HG02973 (cell line): ENCODE data around the gene MADD.
"Not testable (repeated sequence)": the region's sequence is repeated elsewhere in the genome, so short reads cannot be mapped to it uniquely, and the experiment has no call there.

ENCODE experiments used
- ATAC-seq: cut with Tn5 transposase; IDR thresholded peaks from one replicate; pipeline ENCODE4 v1.9.1; 2021; ENCODE audit warnings: moderate library complexity; ENCODE audit not compliant: unreplicated experiment

Gene MADD

DNA sequence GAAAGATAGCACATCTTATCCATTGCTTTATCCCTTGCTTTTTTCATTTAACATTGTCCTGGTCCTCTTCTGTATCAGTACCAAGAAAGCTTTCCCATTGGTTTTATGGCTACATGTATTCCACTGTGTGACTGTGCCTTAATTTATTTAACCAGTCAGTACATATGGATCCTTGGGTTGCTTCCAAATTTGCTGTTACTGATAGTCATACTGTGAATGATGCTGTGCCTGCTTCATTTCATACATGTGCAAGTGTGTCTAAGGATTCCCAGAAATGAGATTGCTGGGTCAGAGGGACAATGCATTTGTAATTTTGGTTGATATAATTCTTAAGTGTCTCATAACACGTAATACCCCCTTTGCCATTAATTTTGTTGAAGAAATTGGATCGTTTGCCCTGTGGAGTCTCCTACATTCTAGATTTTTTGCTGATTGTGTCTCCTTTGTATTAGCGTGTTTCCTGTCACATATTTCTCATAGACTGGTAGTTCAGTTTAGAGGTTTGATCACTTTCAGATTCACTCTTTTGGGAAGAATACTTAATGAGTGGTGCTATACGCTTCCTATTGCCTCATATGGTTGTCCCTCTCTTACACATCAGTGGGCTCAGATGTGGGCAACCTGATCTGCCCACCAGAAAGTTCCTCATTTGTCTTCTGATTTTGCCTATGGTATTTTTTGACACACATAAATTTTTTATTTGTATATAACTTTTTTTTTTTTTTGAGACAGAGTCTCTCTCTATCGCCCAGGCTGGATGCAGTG is 47.3 kb downstream of the MADD start:
- no peak for ATAC-seq

DNA sequence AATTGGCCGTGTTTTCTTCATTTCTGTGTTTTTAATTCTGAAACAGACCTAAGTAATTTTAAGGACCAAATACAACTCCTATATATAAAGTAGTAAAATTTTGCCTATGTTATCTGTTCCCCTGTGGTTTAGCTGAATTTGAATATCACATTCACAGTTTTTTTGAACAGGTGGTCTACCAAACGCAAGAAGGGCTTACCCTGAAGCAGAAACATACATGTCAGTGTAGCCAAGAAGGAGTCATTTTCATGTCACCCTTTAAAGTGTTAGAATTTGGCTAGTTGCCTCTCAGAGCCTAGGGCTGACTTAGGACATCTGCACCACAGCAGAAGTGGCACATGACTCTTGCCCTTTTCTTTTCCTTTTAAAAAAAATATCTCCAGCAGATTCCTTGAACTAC is 48.2 kb downstream of the MADD start:
- no peak for ATAC-seq

DNA sequence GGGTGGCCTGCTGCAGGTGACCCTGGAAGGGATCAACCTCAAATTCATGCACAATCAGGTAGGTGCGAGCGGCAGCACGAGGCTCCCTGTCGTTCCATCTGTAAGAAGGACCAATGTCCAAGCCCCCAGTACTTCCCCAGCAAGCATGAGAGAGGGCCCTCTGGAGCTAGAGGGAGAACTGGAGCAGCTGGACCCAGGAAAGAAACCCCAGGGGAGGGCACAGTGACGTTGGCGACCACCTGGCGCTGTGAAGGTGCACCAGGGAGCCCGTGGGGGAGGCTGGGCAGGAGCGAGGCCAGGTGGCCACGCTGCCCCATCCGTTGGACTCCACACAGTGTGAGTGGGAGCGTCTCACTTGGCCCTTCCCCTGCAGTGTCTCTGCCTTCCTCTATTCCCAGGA is 54.6 kb downstream of the MADD start:
- ATAC-seq: no peak

DNA sequence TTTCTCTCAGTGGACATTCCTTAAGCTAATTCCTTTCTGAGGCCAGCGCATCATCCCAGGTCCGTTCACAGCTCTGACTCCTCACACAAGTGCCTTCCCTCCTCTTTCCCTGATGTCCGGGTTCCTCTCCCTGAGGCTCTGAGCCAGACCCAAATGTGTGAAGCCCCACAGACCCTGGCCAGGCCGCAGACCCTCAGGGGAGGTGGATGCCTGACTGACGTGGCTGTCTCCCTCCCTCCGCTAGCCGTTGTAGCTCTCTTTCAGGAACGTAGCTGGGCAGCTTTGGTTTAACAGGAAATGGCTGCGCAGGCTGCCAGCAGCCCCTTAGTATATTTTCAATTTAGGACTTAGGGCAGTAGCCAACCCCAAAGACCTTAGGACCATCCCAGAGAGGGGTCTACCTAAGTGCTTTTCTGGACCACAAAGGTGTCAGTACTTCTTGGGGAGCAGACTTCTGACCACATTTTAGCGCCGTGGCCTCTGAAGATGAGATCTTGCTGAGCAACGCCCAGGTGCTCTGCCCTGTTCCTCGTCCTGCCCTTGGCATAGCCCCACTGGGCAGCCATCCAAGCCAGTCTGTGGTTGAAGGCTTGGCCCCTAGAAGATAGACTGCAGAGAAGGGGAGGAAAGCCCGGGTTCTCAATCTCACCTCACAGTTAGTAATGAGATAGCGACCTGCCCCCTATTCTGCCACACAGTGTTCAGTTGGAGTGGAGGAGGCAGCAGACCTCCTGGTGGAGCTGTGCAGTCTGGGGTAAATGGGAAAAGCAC is 55.5 kb downstream of the MADD start:
- ATAC-seq: no peak

DNA sequence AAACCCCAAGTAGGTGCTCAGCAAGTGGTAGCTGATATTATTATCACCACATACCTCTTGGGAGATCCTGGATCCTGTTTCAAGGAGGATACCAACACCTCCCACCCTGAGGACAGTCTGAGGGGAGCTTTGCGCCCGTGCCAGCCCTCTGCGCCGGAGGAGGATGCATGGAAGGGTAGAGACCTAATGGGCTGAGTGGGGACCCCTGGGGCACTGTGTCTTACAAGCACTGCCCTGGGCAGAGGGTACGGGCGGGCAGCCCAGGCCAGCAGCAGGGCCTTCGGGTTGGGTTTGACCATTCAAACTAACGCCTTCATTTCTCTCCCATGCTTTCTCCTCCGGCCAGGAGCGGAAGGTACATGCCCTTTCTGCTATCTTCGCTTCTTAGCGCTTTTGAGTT is 56.3 kb downstream of the MADD start:
- ATAC-seq: no peak

DNA sequence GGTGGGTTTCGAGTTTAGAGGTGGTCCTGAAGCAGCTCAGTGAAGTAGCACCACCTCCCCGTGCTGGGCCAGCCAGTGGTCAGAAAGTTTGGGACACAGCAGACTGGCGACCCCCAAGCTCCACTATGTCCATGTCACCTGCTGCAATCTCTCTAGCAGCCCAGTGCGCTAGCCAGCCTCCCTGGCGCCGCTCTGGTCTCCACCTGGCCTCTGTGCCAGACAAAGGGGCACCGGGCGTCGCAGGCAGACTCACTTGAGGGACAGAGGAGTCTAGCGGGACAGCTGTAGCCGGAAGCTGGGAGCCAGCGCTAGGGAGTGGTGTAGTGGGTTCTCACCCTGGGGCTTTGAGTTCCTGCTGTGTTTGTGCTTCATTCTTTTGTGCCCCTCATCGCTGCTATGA is 57.1 kb downstream of the MADD start:
- ATAC-seq: no peak

DNA sequence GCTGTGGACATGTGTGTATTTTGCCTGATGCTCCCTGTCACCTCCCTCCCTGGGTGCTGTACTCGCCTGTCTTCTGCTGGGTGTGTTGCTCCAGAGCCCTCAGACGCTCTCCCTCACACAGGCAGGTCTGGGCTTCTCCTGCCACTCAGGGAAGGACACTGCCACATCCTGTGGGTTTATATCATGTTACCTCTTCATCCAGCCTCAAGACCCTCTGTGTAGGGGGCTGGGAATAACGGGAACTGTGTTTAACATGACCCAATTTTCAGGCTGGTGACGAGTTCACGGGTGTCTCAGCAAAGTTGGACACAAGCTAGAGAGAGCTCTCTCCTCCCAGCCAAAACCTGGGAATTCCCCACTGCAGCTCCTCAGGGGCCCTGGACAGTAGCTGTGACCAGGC is 58.0 kb downstream of the MADD start:
- ATAC-seq: no peak

DNA sequence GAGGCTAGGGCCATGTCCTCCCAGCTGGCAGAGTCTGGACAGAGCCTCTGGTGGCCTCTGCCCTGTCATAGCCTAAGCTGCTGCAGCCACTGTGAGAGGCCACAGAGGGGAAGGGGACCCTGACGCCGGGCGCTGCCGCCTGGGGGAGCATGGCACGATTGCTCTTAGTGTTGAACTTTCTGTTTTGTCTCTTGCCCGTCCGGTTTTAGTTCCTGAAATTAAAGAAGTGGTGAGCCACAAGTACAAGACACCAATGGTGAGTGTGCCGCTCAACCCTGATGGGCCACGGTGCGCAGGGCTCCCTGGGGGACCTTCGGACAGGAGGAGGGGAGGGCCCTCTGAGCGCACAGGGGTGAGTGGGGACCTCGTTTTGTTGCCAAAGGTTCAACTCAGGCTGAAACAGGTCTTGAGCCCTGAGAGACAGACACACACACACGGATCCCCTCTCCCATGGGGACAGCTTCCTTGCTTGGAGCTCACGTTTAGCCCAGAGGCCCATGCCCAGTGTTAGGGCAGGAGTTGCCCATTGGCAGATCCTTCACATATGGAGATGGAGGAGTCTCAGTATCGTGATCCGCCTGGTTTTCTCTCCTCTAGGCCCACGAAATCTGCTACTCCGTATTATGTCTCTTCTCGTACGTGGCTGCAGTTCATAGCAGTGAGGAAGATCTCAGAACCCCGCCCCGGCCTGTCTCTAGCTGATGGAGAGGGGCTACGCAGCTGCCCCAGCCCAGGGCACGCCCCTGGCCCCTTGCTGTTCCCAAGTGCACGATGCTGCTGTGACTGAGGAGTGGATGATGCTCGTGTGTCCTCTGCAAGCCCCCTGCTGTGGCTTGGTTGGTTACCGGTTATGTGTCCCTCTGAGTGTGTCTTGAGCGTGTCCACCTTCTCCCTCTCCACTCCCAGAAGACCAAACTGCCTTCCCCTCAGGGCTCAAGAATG is 58.8 kb downstream of the MADD start:
- ATAC-seq: no peak

DNA sequence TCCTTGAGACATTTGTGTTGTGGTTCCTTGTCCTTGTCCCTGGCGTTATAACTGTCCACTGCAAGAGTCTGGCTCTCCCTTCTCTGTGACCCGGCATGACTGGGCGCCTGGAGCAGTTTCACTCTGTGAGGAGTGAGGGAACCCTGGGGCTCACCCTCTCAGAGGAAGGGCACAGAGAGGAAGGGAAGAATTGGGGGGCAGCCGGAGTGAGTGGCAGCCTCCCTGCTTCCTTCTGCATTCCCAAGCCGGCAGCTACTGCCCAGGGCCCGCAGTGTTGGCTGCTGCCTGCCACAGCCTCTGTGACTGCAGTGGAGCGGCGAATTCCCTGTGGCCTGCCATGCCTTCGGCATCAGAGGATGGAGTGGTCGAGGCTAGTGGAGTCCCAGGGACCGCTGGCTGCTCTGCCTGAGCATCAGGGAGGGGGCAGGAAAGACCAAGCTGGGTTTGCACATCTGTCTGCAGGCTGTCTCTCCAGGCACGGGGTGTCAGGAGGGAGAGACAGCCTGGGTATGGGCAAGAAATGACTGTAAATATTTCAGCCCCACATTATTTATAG is 59.6 kb downstream of the MADD start:
- no peak for ATAC-seq

DNA sequence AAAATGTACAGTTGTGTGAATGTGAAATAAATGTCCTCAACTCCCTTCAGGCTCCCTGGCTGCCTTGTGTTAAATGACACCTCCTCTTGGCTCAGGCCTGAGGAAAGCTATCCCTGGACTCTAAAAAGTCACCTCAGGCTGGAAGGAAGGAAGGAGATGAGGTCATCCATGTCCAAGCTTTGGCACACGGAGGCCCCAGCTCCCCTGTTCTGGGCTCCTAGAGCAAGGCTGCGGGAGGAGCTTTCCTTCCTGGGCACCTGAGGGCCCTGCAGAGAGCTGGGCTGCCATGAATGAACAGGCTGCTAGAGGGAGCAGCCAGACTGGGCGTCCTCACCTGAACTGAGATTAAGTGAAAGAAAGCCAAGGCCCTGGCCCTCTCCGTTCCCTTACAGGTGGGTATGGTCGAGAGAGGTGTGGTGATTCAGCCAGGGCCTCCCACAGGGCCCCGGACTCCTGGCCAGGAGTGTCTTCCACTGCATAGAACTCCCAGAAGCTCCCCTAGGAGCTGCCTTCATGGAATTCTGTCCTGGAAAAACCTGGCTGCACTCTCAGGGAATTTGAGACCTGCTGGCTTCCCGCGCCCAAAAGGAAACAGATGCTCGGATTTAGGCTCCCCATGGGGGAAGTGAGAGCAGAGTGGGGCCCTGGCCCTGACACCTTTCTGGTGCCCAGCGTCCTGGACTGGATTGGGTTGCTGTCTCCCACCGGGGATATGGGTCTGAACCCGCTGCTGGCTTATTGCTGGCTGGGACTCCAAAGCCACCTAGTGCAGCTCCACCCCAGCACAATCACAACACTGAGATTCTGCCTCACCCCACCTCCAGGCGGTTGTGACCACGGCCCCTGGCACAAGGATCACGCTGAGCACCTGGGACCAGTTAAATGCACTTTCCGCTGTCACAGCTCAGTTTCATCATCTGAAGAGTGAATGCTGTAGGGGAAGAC is 60.3 kb downstream of the MADD start:
- ATAC-seq: no peak

DNA sequence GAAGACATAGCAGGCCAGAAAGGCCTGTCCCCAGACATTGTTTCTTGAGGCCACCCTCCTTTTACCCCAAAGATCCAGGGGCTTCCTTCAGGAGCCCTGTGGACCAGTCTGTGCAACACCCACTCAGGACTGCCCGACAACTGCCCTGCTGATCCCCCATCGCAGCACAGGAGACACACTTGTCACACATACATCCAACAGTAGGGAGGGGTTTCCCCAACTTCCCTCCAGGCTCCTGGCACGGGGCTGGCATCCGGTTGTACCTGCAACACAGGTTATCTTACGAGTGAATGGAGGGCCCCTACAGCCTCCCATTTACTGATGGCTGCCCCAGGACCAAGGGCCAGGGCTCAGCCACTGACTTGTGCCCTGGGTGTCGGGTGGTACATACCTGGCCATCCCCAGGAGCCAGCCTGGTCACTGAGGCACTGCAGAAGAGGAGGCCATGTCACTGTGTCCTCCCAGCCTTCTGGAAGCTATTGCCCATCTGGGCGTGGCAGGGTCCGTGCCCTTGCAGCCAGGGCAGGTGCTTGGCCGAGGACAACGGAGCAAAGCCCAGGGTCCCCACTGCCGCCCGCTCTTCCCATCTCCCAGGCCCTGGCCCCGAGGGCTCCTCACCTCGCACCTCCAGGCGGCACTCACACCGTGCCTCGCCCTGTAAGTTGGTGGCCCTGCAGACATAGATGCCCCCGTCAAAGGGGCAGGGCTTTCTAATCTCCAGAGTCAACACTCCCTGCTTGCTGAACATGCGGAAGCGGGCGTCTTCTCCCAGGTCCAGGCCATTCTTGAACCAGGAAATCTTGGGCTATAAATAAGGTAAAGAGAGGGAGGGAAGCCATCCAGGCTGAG is 61.7 kb downstream of the MADD start:
- no peak for ATAC-seq

DNA sequence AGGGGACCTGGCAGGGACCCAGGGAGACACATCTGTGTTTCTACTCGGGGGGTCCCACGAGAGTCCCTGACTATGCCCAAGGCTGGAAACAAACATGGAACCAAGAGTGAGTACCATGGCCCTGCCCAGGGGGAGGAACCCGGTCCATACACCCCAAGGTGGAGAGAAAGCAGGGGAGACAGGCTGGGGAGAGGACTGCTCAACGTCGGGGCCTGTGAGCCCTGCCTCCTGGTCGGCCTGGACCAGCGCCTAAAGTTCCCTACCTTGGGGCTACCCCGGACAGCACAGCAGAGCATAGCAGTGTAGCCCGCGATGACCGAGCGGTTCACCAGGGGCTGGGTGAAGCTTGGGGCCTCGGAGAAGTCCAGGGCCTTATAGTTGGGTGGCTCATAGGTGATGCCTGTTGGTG is 62.4 kb downstream of the MADD start:
- no peak for ATAC-seq

DNA sequence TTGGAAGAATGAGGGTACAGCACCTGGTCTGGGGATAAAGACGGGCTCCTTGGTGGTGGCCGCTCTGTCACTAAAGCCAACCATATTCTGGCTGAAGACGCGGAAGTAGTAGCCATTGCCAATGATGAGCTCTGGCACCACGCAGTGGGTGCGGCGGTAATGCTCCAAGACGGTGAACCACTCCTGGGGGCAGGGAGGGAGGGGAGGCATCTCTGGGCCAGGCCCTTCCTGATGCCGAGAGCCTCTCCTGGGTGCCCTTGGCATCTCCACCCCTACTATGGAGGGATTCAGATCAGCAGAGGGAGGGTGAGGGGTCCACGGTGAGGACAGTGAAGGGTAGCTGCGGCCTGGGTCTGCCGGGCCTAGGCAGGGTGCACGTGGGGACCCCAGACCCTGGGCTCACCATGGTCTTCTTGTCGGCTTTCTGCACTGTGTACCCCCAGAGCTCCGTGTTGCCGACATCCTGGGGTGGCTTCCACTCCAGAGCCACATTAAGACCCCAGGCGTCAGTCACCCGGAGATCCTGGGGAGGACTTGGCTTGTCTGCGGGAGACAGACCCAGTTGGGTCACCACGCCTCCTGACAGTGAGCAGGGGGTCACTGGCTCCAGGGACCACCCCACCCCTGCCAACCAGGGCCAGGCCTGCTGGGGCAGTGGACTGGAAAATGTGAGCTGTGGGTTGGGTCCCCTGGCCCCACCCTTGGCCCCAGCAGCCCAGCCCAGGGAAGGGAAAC is 63.0 kb downstream of the MADD start:
- no peak for ATAC-seq

DNA sequence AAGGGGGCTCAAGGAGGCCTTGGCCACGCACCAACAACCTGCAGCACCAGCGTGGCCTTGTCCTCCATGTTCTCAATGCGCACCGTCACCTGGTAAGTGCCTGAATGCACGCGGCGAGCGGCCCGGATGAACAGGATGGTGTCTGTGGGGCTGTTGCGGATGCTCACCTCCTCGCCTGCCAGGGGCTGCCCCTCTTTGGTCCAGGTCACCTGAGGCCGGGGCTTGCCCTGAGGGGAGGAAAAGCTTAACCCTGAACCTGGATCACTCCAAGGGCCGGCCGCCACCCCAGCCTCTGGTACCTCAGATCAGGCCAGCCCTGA is 63.6 kb downstream of the MADD start:
- no peak for ATAC-seq

DNA sequence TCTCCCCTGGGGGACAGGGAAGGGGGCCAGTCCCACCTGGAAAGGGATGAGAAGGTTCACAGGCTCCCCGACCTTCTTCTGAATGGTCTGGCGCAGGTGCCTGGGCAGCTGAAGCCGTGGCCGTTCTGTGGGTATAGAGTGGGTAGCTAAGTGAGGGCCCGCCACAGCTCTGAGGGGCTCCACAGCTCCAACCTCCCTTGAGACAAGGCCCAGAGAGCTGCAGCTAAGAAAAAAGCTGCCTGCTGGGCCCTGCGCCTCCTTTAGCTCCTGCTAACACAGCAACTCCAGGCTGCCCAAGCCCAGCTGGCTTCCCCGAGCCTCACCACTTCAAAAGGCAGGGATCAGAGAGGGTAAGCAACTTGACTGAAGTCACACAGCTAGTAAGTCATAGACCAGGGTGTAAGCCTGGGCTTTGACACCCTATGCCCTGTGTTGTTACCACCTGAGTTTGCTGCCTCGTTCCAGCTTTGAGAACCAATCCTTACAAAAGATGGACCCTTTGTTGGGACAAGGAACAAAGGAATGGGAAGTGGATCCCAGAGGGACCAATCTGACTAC is 64.0 kb downstream of the MADD start:
- no peak for ATAC-seq

DNA sequence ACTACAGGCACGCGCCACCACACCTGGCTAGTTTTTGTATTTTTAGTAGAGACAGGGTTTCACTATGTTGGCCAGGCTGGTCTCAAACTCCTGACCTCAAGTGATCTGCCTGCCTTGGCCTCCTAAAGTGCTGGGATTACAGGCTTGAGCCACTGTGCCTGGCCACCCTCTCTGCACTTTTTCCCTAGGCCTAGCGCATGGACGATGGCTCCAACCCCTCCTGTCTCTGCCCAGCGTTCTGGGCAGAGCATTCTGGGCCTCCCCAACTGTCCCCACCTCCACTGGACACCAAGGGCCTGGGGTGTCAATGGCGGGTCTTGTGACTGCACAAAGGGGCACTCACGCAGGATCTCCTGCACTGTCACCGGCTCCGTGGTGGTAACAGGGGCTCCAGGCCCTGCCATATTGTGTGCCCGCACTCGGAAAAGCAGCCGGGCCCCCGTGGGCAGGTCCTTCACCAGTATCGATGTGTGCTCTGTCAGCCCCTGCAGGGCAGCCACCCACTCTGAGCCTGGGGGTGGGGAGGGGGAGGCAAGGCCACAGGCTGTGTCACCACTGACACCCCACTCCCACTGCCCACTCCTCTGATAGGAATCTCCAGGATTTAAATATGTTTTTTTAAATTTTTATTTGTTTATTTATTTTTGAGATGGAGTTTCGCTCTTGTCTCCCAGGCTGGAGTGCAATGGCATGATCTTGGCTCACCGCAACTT is 64.9 kb downstream of the MADD start:
- not testable (repeated sequence) for ATAC-seq

DNA sequence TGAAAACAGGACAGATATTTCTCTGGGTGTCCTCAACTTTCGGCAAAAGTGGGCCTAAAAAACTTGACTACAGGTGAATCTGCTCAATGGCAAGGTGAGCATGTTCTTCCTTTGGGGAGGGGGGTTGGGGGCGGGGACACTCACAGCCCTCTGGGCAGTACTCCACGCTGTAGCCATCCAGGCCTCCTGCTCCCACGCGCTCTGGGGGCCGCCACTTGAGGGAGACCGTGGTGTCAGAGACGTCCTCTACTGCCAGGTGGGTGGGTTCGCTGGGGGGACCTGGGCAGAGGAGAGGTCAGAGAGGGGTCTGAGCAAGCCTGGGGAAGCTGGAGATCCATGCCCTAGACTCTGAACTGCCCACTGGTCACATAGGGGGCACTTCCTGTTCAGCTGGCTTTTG is 65.8 kb downstream of the MADD start:
- ATAC-seq: no peak

DNA sequence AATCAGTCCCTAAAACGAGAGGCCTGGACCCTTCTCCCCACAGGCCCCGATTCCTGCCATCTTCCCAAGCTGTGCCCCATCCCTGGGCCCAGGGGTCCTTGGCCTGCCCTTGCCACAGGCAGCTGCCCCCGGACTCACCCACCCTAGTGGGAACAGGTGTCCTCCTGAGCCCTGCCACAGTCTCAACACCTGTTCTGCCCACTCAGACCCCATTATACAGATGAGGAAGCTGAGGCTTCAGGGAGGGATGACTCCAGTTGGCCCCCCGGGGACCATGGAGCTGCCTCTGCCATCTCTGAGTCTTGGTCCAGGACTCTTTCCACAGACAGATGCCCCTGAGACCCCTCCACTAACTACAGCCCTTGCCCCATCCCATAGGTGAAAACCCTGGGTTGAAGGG is 66.7 kb downstream of the MADD start:
- no peak for ATAC-seq
